ENCODE results near the gene H6PD. TPM values are rescaled to one million over a fixed set of nuclear protein-coding genes. Genes with fewer than 3 reads are reported as not detected.

The H6PD gene
- total RNA-seq, 1 donor from 2014 or later, result 43.7 TPM

- Histone ChIP-seq H3K36me3 (peaks cover 41% of the 10 kb centered on the region), H3K27ac (no peak overlapping the region), H3K4me3 (no peak overlapping the region), H3K27me3 (no peaks in the 10 kb centered on the region), H3K9me3 (no peaks in the 10 kb centered on the region), H3K4me1 (no peaks in the 10 kb centered on the region)
- no peak for ATAC-seq
- intact Hi-C loops (cut with DNase I), result no loop called here
- TF ChIP-seq CTCF (IDR thresholded peaks at IDR 0.05), result no peak
- DNase-seq, result peak; percentile 39
These were observed 31.4 kb downstream of the H6PD start for GRCh38 chr1:9265968-9266367.

GRCh38 chr1:9267352-9267686, 32.7 kb downstream of the H6PD start:
- Histone ChIP-seq H3K27me3 (no peaks in the 10 kb centered on the region), H3K4me1 (no peaks in the 10 kb centered on the region), H3K9me3 (no peaks in the 10 kb centered on the region), H3K36me3 (peaks cover 37% of the 10 kb centered on the region), H3K4me3 (no peak overlapping the region), H3K27ac (no peak overlapping the region)
- ATAC-seq, result no peak
- intact Hi-C loops (cut with DNase I), result no loop called here
- TF ChIP-seq CTCF (IDR thresholded peaks at IDR 0.05), result no peak
- DNase-seq, result no peak

DNA sequence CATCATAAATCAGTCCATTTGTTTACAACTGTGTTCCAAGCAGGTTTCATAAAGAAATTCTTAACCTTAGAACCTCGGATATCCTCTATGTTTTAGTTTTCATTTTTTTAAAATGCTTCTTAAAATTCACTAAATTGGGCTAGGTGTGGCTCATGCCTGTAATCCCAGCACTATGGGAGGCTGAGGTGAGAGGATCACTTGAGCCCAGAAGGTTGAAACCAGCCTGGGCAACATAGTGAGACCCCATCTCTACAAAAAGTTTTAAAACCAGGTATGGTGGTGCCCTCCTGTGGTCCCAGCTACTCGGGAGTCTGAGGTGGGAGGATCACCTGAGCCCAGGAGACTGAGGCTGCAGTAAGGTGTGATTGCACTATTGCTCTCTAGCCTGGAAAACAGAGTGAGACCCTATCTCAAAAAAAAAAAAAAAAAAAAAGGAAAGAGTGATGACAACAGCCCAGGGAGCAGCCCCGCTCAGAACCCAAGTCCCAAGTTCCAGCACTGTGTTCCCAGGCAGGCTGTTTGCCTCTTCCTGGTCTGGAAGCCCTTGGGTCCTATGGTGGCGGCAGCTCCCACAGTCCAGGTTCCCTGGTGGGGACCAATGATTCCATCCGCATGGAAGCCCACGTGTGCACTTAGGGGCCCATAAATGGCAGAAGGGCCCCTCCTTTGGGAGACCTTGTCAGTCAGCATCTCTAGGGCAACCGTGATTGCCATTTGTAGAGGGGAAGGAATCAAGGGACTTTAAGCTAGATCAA, 33.4 kb downstream of the H6PD start:
- Histone ChIP-seq H3K27me3 (no peaks in the 10 kb centered on the region), H3K4me1 (no peaks in the 10 kb centered on the region), H3K9me3 (no peaks in the 10 kb centered on the region), H3K4me3 (no peak overlapping the region), H3K27ac (no peak overlapping the region), H3K36me3 (peaks cover 30% of the 10 kb centered on the region)
- intact Hi-C loops (cut with DNase I), result no loop called here
- peak; percentile 31 for DNase-seq
- no peak for ATAC-seq
- TF ChIP-seq CTCF (IDR thresholded peaks at IDR 0.05), result no peak

GRCh38 chr1:9269078-9269501, 34.5 kb downstream of the H6PD start:
- no peak for TF ChIP-seq CTCF (IDR thresholded peaks at IDR 0.05)

GRCh38 chr1:9269721-9270120, 35.1 kb downstream of the H6PD start:
- intact Hi-C loops (cut with DNase I), result no loop called here

More at GRCh38 chr1:9269078-9269501, 34.5 kb downstream of the H6PD start:
- no peak overlapping the region for H3K27ac ChIP-seq
- H3K27me3 ChIP-seq, result no peaks in the 10 kb centered on the region
- DNase-seq, result peak; percentile 61
- ATAC-seq, result no peak
- no peak overlapping the region for H3K4me3 ChIP-seq
- intact Hi-C loops (cut with DNase I), result no loop called here
- peaks cover 19% of the 10 kb centered on the region for H3K36me3 ChIP-seq
- H3K4me1 ChIP-seq, result no peaks in the 10 kb centered on the region
- H3K9me3 ChIP-seq, result no peaks in the 10 kb centered on the region

More at GRCh38 chr1:9269721-9270120, 35.1 kb downstream of the H6PD start:
- peaks cover 13% of the 10 kb centered on the region for H3K36me3 ChIP-seq
- H3K27ac ChIP-seq, result no peak overlapping the region
- DNase-seq (peak; percentile 52), ATAC-seq (no peak)
- H3K4me3 ChIP-seq, result no peak overlapping the region
- H3K4me1 ChIP-seq, result no peaks in the 10 kb centered on the region
- no peaks in the 10 kb centered on the region for H3K27me3 ChIP-seq
- H3K9me3 ChIP-seq, result no peaks in the 10 kb centered on the region
- no peak for TF ChIP-seq CTCF (IDR thresholded peaks at IDR 0.05)

All from upper lobe of right lung (tissue), 1 donor.